HS-5 (cell line): ENCODE results near the gene STIP1.

Experiments
- DNase-seq: peaks from one replicate; pipeline ENCODE4 v3.0.0-alpha.2; 2012; ENCODE audit warnings: low read depth

Gene STIP1

DNA sequence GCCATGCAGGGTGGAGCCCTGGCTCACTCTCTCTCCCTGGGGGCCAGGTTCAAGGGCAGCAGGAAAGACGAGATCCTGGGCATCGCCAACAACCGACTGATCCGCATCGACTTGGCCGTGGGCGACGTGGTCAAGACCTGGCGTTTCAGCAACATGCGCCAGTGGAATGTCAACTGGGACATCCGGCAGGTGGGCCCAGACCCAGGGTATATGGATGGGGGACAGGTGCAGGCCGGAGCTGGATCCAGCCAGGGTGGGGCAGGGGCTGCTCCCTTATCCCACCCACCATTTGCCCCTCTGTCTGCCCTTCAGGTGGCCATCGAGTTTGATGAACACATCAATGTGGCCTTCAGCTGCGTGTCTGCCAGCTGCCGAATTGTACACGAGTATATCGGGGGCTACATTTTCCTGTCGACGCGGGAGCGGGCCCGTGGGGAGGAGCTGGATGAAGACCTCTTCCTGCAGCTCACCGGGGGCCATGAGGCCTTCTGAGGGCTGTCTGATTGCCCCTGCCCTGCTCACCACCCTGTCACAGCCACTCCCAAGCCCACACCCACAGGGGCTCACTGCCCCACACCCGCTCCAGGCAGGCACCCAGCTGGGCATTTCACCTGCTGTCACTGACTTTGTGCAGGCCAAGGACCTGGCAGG lies 37.2 kb downstream of the STIP1 start:
- no peak for DNase-seq

GRCh38 chr11:64224151-64224890 lies 38.4 kb downstream of the STIP1 start:
- DNase-seq, result no peak

DNA sequence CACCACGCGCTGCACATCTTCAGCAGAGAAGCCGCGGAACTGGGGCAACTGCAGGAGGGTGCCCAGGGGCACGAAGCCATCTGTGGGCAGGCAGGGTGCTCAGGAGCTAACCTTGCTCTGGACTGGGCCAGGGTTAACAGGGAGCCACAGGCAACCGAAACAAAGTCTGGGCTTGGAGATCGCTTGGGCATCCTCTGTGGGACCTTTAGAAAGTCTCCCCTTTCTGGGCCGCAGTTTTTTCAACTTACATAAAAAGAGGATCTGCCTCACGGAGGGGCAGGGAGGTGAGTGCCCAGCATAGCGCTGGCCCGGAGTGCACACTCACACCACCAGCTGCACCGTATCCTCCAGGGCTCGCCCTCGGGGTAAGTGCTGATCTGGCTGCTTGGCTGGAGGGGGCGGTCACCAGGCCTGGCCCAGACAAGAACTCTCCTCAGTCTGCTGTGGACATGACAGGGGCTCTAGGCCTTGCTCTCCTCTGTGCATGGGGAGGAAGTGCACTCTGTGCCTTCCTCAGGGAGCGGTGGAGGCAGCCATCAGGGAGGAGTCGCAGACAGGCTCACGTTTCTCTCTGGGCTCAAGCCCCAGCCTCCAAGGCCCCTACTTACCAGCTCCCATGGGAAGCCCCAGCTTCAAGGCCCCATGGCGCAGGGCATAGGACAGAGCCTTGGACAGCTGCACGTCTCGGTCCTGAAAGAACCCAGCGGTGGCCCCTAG lies 39.1 kb downstream of the STIP1 start:
- DNase-seq, result no peak

GRCh38 chr11:64225608-64226506 lies 39.9 kb downstream of the STIP1 start, which contains the start of the genes NUDT22 and TRPT1:
Gene NUDT22, plus strand, starts transcription at chr11:64226274. Its CDS starts 379 bp downstream, at chr11:64226653.
Gene TRPT1, minus strand, starts transcription at chr11:64226186. Its CDS starts 326 bp downstream, at chr11:64225860.
- no peak for DNase-seq

DNA sequence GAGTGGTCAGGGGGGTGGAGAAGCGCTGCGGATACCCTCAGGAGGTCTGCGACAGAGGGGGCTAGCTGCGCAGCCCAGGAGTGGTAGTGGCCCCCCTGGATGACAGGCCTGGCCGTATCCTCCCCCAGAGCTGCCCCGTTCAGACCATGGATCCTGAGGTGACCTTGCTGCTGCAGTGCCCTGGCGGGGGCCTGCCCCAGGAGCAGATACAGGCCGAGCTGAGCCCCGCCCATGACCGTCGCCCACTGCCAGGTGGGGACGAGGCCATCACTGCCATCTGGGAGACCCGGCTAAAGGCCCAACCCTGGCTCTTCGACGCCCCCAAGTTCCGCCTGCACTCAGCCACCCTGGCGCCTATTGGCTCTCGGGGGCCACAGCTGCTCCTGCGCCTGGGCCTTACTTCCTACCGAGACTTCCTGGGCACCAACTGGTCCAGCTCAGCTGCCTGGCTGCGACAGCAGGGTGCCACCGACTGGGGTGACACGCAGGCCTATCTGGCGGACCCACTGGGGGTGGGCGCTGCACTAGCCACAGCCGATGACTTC lies 40.6 kb downstream of the STIP1 start:
- DNase-seq, result no peak

DNA sequence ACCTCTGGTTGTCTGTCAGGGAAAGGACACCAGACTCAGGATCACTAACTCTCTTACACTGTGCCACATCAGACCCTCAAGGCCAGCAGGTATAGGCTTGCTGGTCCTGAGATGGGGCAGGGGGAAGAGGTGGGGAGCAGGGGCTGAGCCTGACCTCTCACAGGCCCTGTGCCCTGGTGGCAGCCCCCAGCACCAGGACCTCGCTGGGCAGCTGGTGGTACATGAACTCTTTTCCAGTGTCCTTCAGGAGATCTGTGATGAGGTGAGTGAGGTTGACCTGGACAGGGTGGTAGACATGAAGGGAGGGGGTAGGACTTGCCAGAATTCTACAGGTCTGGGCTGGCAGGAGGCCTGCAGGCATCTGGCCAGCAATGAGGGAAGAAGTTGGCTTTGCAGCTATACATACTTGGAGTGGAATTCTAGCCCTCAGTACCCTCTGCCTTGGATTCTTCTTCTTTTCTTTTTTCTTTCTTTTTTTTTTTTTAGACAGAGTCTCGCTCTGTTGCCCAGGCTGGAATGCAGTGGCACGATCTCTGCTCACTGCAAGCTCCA lies 41.5 kb downstream of the STIP1 start:
- DNase-seq, result no peak

- DNase-seq, result no peak
Measured at GRCh38 chr11:64229090-64229743, 43.2 kb downstream of the STIP1 start.

DNA sequence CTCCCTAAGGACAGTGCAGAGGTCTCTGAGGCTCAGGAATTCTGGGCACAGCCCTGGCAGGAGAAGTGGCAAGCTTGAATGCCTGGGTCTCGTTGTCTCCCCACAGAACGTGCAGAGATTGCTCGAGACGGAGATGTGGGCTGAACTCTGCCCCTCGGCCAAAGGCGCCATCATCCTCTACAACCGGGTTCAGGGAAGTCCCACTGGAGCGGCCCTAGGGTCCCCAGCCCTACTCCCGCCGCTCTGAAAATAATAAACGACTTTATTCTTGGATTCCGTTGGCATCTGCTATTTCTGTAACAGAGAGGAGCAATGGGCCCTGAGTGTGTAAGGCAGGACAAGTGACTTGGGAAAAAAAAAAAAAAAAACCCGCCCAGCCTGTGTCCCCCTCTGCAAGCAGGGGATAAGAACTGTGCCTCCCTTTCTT lies 43.8 kb downstream of the STIP1 start:
- DNase-seq, result no peak

GRCh38 chr11:64230171-64230984 lies 44.4 kb downstream of the STIP1 start, which contains the start of gene DNAJC4:
Gene DNAJC4, plus strand, starts transcription at chr11:64230548. Its CDS starts 307 bp downstream, at chr11:64230855.
- no peak for DNase-seq

DNA sequence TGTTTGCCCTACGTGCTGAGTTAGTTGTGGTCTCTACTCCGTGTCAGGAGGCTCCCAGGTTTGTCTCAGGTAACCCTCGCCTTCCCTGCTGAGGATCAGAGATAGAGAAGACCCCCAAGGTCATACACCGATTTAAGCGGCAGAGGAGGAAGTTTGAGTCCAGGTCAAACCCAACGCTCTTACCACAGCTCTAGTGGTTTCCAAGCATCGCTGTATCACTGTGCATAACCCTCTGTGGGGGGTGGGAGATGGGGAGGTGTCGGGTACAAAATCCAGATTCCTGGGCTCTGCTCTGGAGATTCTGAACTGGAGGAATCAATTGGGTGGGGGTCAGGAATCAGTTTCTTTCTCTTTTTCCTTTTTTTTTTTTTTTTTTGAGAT lies 45.0 kb downstream of the STIP1 start:
- DNase-seq, result no peak

- no peak for DNase-seq
Measured at GRCh38 chr11:64231546-64231945, 45.6 kb downstream of the STIP1 start.

DNA sequence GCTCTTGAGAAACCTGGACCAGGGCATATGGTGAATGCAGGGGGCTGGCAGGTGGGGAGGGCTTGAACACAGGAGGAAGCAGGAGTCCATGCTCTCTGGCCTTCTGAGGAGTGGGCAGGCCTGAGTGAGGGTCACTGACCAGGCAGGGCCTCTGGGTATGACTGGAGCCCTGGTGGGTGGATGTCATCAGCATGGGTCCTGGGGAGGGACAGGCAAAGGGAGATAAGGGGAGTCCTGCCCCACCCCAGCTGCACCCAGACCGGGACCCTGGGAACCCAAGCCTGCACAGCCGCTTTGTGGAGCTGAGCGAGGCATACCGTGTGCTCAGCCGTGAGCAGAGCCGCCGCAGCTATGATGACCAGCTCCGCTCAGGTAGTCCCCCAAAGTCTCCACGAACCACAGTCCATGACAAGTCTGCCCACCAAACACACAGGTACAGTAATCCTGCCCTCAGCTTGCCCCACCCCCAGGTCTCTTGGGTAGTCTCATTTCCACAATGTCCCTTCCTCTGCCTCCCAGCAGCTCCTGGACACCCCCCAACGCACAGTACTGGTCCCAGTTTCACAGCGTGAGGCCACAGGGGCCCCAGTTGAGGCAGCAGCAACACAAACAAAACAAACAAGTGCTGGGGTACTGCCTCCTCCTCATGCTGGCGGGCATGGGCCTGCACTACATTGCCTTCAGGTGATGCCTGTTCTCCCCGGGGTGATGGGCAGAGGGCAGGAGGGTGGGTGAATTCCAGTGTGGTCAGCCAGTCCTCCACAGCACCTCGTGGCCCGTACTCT lies 46.4 kb downstream of the STIP1 start:
- DNase-seq, result no peak

- DNase-seq, result no peak
Measured at GRCh38 chr11:64232967-64233315, 47.0 kb downstream of the STIP1 start.

GRCh38 chr11:64233913-64234586 lies 48.1 kb downstream of the STIP1 start, which contains the start of gene VEGFB:
Gene VEGFB, plus strand, starts transcription at chr11:64234584. Its CDS starts 250 bp downstream, at chr11:64234834.
- no peak for DNase-seq

- DNase-seq, result no peak
Measured at GRCh38 chr11:64234647-64235379, 48.8 kb downstream of the STIP1 start.

DNA sequence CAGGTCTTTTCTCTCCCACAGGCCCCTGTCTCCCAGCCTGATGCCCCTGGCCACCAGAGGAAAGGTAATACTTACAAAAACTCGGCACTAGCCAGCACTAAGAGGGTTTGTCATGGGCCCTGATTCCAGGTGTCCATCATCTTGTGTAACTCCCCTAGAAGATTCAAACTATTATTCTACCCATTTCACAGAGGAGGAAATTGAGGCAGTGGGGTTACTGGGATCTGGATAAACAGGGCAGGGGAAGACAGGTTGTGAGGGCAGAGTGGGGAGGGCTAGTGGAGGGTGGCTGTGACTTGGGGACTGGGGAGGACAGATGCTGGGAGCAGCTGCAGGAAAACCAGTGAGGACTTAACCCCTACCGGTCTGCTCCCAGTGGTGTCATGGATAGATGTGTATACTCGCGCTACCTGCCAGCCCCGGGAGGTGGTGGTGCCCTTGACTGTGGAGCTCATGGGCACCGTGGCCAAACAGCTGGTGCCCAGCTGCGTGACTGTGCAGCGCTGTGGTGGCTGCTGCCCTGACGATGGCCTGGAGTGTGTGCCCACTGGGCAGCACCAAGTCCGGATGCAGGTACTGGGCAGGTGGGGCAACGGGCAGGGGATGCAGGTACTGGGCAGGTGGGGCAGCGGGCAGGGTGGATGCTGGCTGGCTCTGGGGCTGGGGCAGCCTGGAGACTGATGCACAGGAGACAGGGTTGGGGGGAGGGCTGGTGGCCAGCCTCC lies 49.6 kb downstream of the STIP1 start:
- DNase-seq, result no peak

DNA sequence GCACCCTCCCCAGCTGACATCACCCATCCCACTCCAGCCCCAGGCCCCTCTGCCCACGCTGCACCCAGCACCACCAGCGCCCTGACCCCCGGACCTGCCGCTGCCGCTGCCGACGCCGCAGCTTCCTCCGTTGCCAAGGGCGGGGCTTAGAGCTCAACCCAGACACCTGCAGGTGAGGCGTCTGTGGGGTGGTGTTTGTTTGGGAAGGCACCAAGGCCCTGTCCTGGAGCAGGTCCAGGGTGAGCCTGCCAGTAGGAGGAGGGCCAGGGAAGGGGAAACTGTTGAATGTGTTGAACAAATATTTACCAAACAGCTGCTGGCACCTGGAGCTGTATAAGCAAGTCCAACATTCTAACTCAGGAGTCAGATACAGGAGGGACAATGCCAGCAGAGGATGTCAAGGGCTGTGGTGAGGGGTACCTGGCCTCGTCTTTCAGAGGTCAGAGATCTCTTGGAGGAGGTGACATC lies 51.5 kb downstream of the STIP1 start:
- DNase-seq, result no peak
